HG03066 (cell line): ENCODE measurements around the gene KCNT1.
"Not testable (repeated sequence)": the region's sequence is repeated elsewhere in the genome, so short reads cannot be mapped to it uniquely, and the experiment has no call there.

Experiments used
- ATAC-seq: cut with Tn5 transposase; IDR thresholded peaks from one replicate; pipeline ENCODE4 v1.9.1; 2021; ENCODE audit warnings: low read depth; ENCODE audit not compliant: unreplicated experiment

The KCNT1 gene

DNA sequence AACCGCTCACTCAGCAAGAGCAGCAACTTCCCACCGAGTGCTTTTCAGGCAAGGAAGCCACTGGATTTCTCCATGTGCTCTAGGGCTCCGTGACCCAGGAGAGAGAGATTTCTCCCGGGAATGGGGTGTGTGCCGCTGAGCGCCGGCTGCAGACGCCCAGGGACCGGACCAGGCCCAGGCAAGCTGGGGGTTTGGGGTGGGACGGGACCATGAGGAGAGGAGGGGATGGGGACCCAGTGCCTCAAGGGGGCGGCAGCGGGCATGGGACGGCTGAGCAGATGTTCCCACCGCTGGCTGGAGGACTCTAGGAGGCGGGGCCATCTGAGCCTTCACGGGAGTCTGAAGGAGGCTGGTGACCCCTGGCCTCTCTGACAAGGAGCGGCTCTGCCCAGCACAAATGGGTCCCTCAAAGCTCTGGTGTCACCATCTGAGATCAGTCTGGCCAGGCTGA, 30.4 kb upstream of the KCNT1 start:
- ATAC-seq, result no peak

DNA sequence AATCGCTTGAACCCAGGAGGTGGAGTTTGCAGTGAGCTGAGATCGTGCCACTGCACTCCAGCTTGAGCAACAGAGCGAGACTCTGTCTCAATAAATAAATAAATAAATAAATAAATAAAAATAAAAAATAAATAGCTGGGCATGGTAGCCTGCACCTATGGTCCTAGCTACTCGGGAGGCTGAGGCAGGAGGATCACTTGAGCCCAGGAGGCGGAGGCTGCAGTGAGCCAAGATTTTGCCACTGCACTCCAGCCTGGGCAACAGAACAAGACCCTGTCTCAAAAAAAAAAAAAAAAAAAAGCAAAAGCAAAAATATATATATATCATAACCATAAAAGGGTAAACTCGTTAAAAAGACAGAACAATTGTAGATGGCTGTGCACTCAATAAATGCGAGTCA, 29.2 kb upstream of the KCNT1 start:
- ATAC-seq, result not testable (repeated sequence)

DNA sequence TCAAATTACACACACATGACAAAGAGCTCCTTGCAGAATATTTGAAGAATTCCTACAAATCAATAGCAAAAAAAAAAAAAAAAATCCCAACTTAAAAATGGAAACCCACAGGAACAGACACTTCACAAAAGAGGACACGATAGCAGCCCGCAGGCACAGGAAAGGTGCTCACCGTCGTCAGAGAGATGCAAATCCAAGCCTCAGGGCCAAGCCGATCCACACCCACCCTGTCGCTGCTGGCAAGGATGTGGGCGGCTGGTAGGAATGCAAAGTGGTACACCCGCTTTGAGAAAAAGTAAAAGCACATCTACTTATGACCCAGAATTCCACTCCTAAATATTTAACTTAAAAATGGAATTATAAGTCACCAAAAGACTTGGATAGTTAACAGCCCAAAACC, 28.0 kb upstream of the KCNT1 start:
- no peak for ATAC-seq

DNA sequence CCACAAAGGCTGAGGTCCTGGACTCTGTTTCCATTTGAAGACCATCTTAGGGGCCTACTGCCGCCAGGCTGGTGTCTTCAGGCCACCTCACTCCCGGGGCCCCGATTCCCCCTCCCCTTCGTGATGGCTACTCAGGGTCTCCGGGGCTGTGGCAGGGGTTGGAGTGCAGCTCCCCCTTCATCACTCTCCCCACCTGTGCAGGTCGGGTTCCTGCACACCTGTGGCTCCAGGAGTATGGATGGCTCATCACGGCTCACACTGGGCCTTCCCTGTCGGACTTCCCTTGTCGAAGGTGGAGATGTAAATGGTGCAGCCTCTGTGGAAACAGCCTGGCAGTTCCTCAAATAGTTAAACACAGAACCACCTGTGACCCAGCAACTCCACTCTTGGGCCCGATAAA, 27.0 kb upstream of the KCNT1 start:
- no peak for ATAC-seq

DNA sequence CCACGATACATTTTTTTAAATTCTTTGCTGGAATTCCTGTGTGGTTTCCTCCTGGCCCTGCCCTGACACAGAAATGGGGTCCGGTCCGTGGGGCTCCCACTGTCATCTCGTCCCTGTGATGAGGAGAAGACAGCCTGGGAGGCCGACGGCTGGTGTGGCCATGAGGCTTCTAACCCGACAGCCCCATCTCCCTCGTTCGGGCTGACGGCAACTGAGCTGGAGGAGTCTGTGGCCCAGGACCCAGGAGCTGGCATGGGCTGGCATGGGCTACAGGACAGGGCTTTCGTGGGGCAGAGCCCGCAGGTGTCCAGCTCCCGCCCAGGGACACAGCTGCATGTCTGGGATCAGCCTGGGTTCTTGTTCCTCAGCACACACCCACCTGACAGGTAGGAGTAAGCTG, 25.1 kb upstream of the KCNT1 start:
- no peak for ATAC-seq

DNA sequence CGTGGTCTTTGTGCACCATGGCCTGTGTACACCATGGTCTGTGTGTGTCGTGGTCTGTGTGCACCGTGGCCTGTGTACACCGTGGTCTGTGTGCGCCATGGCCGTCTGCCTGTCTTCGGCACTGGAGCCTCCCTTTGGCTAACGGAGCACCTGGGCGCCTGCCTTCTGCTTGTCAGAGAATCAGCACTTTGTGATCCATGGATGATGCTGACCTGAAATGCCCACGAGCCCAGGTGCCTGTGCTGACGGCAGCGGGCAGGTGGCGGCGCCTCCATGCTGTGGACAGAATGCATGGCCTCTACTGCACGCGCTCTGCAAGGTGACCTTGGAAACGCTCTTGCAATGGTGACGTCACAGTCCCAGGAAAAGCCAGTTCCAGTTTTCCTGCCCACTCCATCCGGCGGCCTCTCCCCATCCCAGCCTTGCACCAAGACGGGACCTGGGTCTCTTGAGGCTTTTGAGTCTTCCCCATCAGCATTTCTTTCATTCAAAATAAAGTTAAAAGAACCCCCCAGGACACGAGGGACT, 24.3 kb upstream of the KCNT1 start:
- ATAC-seq, result no peak

DNA sequence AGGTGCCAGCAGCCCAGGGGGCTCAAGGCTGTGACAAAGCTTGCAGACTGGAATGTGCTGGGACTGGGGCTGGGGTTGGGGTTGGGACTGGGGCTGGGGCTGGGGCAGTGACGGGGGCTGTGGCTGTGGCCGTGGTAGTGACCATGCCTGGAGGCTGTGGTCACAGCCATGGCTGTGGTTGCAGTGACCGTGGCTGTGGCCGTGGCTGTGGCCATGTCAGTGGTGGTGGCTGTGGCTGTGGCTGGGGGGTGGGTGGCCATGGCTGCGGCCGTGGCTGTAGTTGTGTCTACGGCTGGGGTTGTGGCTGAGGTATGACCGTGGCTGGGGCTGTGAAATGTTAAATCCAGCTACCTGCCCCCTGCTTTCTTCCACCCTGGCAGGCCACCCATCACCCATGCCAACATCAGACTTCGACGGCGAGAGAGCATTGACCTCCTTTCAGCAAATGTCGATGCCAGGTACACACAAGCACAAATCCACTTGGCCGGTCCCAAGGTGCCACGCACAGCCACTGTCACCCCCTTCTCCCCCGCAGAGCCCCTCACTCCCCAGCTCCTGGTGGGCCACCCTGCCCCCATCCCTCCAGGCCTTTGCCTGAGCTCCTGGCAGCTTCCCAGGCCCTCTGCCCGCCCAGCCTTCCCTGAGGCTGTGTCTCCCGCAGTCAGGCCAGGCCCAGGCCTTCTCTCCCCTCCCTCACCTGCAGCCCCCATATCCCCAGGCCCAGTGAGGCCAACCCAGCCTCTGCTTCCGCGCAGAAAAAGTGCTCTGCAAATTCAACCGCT, 23.6 kb upstream of the KCNT1 start:
- no peak for ATAC-seq

DNA sequence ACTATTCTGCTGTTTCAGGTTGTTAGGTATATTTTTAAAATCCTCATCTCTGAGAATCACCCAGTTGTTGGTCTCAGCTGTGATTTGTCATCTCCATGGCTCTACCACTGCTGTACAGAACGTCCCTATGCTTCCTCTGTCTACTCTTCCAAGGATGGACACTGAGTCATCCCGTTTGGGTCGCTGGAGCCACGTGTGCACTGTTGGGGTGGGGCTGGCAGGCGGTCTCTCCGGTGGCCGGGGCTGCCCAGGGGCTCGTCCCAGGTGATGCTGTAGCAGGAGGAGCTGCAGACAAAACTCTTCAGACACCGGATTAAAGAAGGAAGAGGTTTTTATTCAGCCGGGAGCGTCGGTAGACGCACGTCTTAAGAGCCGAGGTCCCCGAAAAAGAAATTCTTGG, 21.9 kb upstream of the KCNT1 start:
- no peak for ATAC-seq

DNA sequence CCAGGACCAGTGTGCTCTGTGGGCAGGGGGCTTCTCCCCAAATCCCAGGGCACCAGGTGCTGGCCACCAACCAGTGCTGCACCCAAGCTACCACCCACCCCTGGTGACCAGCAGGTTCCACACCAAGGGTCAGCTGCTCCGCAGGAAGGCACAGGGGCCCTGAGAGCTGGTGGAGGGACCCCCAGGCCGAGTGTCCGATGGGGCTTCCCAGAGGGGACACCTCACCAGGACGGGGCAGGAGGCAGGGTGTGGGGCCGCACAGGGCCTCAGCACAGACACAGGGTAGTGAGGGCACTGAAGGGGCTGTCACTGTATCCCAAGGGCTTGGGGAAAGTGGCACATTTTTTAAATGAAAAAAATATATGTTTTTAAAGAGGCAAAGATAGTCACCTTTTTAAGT, 20.8 kb upstream of the KCNT1 start:
- no peak for ATAC-seq

DNA sequence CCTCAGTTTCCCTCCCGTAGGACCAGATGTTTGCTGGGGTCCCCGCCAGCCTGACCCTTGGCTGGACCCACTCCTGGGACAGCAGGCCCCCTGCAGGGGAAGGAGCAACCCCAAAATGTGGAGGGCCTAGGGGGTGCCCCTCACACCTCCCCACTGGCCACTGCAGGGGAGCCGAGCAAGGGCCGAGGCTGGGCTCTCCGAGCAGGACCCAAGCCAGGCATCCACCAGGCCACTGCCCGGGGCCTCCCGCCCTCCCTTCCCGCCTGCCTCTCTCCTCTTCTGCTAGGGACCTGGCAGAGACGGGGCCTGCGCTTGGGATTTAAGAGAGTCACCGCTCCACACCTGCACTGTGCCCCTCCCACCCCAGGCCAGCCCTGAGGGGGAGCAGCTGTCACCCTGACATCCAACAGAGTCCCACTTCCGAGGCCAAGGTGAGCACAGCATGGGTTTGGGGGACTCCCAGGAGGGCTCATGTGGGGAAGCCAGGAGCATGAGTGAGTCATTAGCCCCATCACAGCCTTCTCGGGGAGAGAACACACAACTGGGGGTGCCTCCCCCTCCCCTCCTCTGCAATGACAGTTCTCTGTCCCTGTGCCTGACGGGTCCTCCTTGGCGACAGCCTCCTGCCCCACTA, 18.5 kb upstream of the KCNT1 start:
- no peak for ATAC-seq

DNA sequence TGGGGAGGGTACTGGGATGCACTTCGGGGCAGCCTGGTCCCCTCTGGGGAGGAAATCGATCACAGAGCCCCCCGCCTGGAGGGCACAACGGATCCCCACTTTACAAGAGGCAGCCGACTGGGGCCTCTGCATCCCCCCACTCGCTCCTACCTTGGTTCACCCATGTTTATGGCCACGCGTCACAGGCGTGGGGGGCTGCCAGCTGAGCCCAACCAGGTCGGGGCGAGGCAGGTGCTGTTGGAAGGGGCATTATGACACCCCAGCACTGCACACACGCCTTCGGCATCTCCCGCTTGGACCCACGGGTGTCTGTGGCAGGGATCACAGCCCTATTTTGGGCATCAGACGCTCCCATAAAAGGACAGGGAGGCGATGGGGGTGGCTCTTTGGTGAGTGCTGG, 17.3 kb upstream of the KCNT1 start:
- ATAC-seq, result no peak

DNA sequence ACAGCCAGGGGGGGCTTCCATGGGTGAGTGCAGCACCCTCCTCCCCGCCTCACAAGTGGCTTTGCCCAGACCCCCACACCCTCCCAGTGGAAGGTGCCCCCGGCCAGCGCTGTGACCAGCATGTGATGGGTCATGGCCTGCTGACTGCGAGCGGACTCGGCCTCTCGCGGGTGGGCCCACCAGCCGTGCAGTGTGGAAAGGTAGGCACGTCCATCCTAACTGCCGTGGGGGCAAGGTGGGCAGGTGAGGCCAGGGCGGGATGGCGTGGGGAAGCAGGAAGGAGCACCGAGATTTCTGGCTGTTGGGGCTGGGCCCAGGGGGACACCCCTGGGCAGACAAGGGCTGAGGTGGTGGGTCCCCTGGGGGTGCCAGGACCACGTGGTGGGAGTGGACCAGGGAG, 14.8 kb upstream of the KCNT1 start:
- ATAC-seq, result no peak

DNA sequence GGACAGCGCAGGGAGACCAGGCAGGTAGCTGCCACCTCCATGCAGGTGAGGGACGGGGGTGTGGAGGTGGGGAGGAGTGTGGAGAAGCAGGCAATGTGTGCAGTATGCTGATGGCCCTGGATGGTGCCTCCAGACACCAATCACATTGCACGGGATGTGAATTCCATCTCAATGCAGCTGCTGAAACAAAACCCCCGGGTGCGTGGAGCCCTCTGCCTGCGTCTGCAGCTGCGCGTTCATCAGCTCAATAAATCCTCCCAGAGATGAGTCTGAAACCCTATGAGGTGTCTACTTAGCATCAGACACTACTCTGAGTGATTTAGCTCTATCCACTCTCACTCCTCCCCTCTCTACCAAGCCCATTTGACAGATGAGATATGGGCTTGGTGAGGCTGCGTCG, 13.0 kb upstream of the KCNT1 start:
- ATAC-seq, result no peak

DNA sequence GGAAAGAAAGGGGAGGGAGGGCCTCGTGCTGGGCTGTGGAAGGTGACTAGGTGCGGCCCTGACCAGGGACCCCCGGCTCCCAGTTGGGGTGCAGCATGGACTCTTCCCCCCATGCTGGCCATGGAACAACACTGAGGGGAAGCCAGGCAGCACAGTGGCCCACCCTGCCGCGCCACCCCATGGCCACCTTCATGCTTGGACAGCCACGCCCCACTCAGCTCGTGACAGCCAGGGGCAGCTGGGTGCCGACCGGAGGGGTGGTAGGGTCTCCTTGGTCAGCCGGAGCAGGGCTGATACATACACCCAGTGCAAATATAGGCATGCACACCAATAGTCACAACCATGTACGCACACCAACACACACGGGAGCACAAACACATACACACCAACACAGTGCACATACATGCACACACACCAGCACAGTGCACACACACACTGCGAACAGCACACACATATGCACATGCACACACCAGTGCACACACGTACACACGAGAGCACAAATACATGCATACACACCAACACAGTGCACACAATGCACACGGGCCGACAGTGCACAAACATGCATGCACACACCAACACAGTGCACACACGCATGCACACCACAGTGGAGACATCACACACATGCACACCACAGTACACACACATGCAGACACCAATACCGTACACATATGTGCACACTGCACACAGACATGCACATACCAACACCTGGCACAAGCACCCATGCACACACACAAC, 11.0 kb upstream of the KCNT1 start:
- ATAC-seq, result no peak

DNA sequence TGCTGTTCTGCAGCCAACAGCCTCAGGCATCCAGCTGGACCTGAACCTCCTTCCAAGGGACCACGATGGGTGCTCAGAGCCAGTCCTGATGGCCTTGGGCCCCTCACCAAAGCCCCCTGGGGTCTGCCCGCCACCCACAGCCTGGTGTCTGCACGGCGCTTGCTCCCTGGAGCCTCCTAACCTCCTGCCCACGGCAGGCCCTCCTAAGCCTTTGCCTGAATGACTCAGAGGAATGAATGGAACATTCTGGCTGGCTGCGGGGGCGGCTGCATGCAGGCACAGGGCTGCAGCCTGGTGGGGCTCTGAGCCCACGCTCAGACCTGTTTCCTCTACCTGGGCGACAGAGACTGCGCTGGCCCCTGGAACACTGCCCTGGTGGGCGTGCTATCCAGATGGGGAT, 9.6 kb upstream of the KCNT1 start:
- no peak for ATAC-seq

DNA sequence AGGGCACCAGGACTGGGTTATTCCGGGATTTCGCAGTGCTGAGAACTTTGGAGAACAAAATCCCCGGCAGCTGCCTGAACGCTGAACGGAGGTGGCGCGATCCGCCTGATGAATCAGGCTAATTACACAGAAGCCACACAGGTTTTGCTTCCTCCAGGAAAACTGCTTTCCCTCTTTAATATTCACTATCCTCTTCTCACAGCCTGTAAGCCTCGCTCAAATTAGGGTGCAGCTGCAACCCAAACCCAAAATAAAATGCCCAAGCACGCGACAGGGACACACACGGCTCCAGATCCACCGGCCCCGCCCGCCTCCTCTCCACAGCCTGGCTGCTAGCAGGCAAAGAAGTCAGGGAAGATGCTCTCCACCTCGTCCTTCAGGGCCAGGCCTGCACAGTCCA, 8.7 kb upstream of the KCNT1 start:
- no peak for ATAC-seq

DNA sequence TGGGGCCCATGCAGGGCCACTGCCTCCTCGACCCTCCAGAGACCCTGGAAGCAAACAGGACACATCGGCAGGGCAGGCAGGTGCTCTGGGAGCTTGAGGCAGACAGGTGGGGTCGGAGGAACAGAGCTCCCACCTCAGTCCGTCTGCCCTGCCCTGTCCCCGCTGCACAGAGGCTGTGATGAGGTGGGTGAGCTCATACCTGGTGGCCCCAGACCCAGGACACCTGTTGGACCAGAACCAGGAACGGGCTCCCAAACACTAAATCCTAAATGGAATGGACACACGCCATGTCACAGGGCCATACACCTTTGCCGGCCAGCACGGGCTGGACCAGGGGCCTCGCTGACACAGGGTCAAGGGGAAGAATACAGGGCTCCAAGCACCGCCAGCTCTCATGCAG, 8.2 kb upstream of the KCNT1 start:
- no peak for ATAC-seq

DNA sequence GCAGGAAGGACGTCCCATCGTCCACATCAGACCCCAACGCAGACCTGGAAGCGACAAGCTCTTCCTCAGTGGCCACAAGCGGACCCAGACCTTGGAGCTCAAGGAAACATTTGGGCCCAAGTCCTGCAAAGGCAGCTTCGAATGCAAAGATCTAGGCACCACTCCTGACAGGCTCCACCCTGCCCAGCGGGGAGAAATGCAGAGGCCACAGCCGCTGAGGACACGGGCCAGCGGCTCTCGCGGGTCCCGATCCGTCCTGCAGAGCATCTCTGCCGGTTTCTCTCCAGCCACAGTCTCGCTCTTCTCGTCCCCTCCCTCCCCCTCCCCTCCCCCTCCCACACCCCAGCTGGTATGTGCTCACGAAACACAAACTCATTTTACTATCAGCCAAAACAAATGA, 7.6 kb upstream of the KCNT1 start:
- ATAC-seq, result no peak

DNA sequence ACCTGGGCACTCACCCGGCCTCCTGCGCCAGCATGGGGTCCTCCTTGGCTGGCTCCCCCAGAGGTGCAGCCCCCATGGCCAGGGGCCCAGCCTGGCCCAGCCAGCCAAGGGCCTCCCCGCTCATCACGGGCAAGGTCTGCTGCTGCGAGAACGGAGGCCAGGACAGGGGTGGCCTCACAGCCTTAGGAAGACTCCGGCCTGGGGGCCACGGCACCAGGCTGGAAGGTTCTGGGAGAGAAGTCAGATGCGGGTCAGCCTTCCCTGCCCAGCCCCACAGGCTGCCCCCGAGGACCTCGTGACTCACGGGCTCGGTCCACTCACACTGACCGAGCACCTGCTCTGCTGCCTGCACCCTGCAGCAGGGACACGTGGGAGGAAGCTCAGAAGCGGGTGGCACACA, 6.9 kb upstream of the KCNT1 start:
- ATAC-seq, result no peak

DNA sequence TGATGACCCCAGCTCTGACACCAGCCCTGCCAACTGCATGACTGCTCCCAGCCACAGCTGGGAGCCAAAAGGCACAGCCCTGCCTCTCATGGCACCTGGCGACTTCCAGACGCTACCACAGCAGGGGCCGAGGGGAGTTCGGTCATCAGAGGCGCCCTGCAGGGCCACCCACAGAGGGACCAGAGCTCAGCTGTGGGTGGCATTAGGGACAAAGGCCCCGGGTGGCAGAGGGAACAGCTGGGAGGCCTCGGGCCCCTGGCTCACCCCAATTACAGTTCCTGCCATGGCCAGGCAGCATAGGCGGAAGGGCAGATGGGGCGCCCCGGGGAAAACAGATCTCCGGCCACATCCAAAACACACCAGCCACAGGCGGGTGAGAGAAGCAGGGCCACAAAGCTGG, 6.3 kb upstream of the KCNT1 start:
- ATAC-seq, result no peak

DNA sequence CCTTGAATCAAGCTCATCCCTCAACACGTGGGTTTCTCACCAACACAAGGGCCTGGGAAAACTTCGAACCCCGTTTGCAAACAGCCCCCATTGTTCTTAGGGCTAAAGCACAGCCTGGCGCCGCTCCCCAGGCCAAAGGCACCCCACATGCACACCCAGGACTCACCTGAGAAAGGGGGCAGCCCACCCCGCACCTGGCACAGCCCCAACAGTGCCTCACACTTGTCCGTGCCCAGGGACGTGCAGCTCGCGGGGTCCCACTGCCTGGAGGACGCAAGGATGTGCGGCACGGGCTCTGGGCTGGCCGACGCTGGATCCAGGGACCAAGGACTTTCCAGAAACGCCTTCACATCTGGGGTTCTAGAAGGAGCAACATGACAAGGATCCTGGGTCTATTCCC, 5.5 kb upstream of the KCNT1 start:
- ATAC-seq, result no peak

DNA sequence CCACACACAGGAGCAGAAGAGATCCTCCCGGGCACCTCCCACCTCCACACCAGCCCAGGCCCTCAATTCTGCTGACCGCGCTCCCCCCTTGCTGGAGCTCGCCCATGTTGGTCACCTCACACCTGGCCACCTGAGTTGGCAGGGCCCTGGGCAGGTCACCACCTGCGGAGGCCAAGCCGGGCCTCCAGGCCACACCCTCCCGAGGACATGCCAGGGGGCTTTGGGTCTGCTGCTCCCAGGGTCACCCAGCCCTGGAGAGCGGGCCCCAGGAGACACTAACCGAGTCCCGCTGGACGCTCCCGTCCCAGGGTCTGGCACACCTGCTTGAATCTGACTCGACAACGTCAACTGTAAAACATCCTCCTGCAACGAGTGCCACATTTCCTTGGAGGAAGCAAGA, 4.8 kb upstream of the KCNT1 start:
- ATAC-seq, result no peak
